CD4-positive, CD25-positive, alpha-beta regulatory T cell (primary cell): ENCODE measurements around the gene DLK1. TPM values are rescaled to one million over a fixed set of nuclear protein-coding genes. Genes with fewer than 3 reads are reported as not detected.

Source experiments
- ATAC-seq, 2 donors: fragments of 150-1000 bp; cut with Tn5 transposase; one replicate each; pipeline ENCODE4 v1.10.0; 2021; ENCODE audit warnings: low read depth in 2 of 2, moderate number of reproducible peaks in 2 of 2, moderate library complexity in 1 of 2
- DNase-seq, 3 donors: peaks; one replicate each; pipeline versions ENCODE4 v3.0.0 to v3.0.0-alpha.2; 2012 to 2022; ENCODE audit warnings: mixed read lengths in 1 of 3
- H3K27ac ChIP-seq: one replicate; pipeline ENCODE4 v1.7.0; 2013; ENCODE audit warnings: mild to moderate bottlenecking, low read length; ENCODE audit not compliant: insufficient read depth, poor library complexity, severe bottlenecking
- H3K27me3 ChIP-seq: one replicate; pipeline ENCODE4 v1.7.0; 2013; ENCODE audit warnings: low read length; ENCODE audit not compliant: control insufficient read depth, insufficient read depth
- H3K36me3 ChIP-seq: one replicate; pipeline ENCODE4 v1.7.0; 2013; ENCODE audit warnings: mild to moderate bottlenecking, low read length, moderate library complexity; ENCODE audit not compliant: control insufficient read depth, insufficient read depth
- H3K4me1 ChIP-seq: 2 replicates; pipeline ENCODE4 v1.7.0; 2013; ENCODE audit warnings: mild to moderate bottlenecking, low read length; ENCODE audit not compliant: insufficient read depth, control insufficient read depth, poor library complexity, severe bottlenecking
- H3K4me3 ChIP-seq: one replicate; pipeline ENCODE4 v1.7.0; 2013; ENCODE audit warnings: low read depth, mild to moderate bottlenecking, low read length, moderate library complexity
- H3K9me3 ChIP-seq, 2 experiments: 1 replicate in 1 of 2; 2 replicates in 1 of 2; pipeline ENCODE4 v1.7.0; 2013; ENCODE audit warnings: low read length in 2 of 2, mild to moderate bottlenecking in 1 of 2, moderate library complexity in 1 of 2; ENCODE audit not compliant: control insufficient read depth in 2 of 2
- H3K27ac Mint-ChIP-seq, 3 donors: one replicate each; pipeline ENCODE4 v1.8.0; 2020 to 2022; ENCODE audit warnings: mild to moderate bottlenecking in 3 of 3, mixed read lengths in 3 of 3, moderate library complexity in 2 of 3
- H3K27me3 Mint-ChIP-seq: one replicate; pipeline ENCODE4 v1.8.0; 2022; ENCODE audit warnings: mild to moderate bottlenecking, mixed read lengths
- H3K36me3 Mint-ChIP-seq: one replicate; pipeline ENCODE4 v1.8.0; 2020; ENCODE audit warnings: mixed read lengths
- H3K4me1 Mint-ChIP-seq, 4 donors: one replicate each; pipeline ENCODE4 v1.8.0; 2020 to 2022; ENCODE audit warnings: mixed read lengths in 4 of 4, mild to moderate bottlenecking in 1 of 4
- H3K4me3 Mint-ChIP-seq, 4 donors: one replicate each; pipeline ENCODE4 v1.8.0; 2020 to 2022; ENCODE audit warnings: mild to moderate bottlenecking in 4 of 4, mixed read lengths in 4 of 4, moderate library complexity in 3 of 4
- H3K9me3 Mint-ChIP-seq, 7 donors: one replicate each; pipeline ENCODE4 v1.8.0; 2020 to 2022; ENCODE audit warnings: mixed read lengths in 7 of 7, mild to moderate bottlenecking in 3 of 7, moderate library complexity in 2 of 7
- polyA plus RNA-seq, 4 donors: library from polyadenylated mRNA; unstranded; fragments of 300-500 nt; fragmentation: Illumina TruSeq; gene quantifications; one replicate each; pipeline ENCODE4 v1.2.3, GENCODE V29; 2021
- total RNA-seq: library from RNA; stranded (reverse); gene quantifications from one replicate; pipeline ENCODE4 v1.2.3, GENCODE V29; 2022

Gene DLK1
- total and polyA plus RNA-seq, 5 donors from 2014 or later = not detected

DNA sequence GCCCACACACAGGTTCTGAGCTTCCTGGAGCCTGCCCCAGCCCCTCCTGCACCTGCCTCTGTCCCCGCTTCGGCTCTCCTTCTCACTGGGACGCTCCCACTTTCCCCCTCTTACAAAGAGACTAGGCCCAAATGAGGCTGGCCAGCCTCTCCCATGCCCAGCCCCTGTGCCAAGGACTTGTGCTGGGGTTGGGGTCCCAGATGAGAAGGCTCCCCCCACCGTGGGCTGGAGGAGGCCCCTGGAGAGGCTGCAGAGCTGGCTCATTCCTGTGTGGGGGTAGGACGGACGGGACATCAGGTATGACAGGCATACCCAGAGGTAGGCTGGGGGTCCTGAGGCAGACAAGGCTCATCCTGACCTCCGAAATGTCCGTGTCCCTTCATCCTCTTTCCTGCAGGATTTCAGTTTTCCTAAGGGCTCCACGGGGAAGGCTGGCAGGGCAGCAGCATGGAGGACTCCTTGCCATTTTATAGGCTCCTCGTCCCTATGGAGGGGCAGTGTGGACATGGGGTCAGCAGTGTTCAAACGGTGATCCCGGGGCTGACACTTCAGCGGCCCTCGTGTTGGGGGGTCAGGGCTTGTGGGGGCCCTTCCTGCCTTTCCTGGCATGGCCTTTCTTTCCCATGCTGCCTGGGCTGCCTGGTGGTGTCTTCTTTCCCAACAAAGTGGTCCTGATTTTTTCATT, 50.1 kb downstream of the DLK1 start:
- Histone ChIP-seq H3K27me3 (no peaks in the 10 kb centered on the region), H3K27ac (no peak overlapping the region), H3K9me3 (no peaks in the 10 kb centered on the region), H3K4me3 (no peak overlapping the region), H3K36me3 (no peaks in the 10 kb centered on the region), H3K4me1 (no peaks in the 10 kb centered on the region)
- H3K27me3 Mint-ChIP-seq = no peaks in the 10 kb centered on the region
- no peak overlapping the region for H3K27ac Mint-ChIP-seq
- H3K4me1 Mint-ChIP-seq = no peaks in the 10 kb centered on the region
- no peaks in the 10 kb centered on the region for H3K36me3 Mint-ChIP-seq
- ATAC-seq (no peak), DNase-seq (no peak)
- H3K4me3 Mint-ChIP-seq = no peak overlapping the region
- no peaks in the 10 kb centered on the region for H3K9me3 Mint-ChIP-seq

DNA sequence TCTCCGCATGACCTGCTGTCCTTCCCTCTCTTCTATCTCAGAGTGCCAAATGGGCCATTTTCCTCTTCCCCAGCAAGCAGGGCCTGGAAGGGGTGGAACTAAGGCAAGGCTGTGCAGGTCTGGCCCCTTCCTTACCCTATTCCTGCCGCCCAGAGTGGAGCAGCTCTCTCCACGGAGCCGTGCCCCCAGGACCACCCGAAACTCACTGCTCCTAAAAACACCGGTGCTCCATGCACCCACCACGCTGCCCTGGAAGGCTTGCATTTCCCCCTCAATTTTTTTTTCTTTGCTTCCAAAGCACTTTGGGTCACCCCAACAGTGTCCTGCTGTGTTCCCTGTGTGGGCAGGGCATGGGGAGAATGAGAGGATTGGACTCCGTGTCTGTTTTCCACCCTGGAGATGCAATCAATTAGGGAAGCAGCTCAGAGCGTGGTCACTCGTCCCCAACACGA, 50.7 kb downstream of the DLK1 start:
- Mint-ChIP-seq H3K36me3 (no peaks in the 10 kb centered on the region), H3K4me1 (no peaks in the 10 kb centered on the region), H3K9me3 (no peaks in the 10 kb centered on the region), H3K4me3 (no peak overlapping the region), H3K27me3 (no peaks in the 10 kb centered on the region), H3K27ac (no peak overlapping the region)
- no peaks in the 10 kb centered on the region for H3K4me1 ChIP-seq
- no peak overlapping the region for H3K4me3 ChIP-seq
- no peak for DNase-seq
- no peaks in the 10 kb centered on the region for H3K27me3 ChIP-seq
- ATAC-seq = no peak
- H3K27ac ChIP-seq = no peak overlapping the region
- no peaks in the 10 kb centered on the region for H3K36me3 ChIP-seq
- no peaks in the 10 kb centered on the region for H3K9me3 ChIP-seq

DNA sequence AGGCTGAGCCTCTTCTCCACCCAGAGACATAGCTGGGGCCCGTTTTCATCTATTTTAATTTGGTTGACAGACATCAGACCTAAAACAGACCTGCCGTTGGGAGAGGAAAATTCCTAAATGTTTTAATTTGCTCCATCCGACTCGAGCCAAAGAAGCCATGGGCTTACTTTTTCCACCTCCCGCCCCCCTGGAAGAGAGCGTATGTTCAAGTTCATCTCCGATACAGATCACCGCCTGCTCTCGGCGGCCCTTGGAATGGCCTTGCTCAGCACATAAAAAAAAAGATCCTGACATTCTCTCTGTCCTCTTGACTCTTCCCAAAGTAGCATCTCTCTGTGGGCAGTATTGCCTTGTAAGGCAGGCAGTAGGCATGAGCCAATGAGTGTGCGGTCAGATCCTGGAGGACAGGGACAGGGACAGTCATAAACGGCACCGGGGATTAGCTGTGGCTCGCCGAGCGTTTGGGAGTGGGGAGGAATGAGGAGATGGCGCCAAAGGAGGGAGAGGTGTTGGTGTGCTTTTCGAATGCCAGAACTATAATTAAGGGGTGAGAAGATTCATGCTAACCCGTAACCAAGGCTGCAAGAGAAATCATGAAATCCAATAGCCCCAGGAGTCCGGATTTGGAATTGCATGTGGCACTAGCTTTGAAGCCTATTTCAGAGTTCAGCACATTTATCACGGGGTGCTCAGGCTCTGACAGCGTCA, 51.3 kb downstream of the DLK1 start:
- no peak overlapping the region for H3K4me3 ChIP-seq
- H3K27ac ChIP-seq = no peak overlapping the region
- no peaks in the 10 kb centered on the region for H3K36me3 ChIP-seq
- H3K4me1 ChIP-seq = no peaks in the 10 kb centered on the region
- ATAC-seq (no peak), DNase-seq (no peak)
- no peaks in the 10 kb centered on the region for H3K27me3 ChIP-seq
- Mint-ChIP-seq H3K27me3 (no peaks in the 10 kb centered on the region), H3K36me3 (no peaks in the 10 kb centered on the region), H3K9me3 (no peaks in the 10 kb centered on the region), H3K4me1 (no peaks in the 10 kb centered on the region), H3K27ac (no peak overlapping the region), H3K4me3 (no peak overlapping the region)
- no peaks in the 10 kb centered on the region for H3K9me3 ChIP-seq

DNA sequence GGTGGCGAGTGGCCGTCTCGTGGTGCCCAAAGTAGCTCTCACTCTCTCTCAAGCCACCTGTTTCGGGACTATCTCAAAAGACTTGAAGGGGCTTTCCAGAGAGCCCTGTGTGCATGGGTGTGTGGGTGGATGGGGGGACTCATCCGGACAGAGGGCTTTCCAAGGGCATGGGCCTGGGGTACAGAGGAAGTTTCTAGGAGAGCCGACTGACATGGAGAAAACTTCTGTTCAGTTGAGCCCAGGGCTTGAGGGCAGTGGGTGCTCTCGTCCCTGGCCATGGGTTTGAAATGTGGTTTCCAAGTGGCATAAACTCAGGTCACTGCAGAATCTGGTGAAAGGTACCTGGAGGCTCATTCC, 51.8 kb downstream of the DLK1 start:
- H3K27ac ChIP-seq = no peak overlapping the region
- no peak for ATAC-seq

DNA sequence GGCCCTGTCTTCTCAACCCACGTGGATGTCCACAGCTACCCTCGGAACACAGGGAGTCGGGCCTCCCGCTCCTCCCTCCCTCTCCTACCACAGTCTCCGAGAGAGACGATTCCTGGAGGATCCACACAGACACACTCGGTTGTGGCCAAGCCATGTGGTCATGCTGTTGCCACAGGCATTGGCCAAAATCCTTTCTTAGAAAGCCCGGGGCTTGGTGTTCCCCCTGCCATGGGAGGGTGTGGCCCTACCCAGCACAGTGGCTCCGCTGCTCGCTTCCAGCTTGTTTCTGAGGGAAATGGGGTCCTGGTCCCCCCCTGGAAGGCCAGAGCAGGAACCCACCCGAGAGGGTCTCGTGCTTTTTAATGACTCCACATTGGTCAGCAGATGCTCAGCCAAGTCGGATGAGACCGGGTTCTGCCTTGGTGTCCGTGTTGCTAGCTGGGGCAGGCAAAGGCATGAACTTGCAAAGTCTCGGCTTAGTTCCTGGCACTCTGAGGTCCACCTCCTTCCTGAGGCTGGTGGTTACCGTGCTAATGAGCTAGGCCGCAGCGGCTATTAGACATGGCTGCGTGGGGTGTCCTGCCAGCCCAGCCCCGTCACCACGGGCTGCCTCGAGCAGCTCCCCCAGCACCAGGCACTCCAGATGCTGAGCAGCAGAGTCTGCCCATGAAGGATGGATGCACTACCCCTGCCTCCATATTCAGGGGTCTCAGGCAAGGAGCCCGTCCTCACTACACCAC, 52.4 kb downstream of the DLK1 start:
- no peaks in the 10 kb centered on the region for H3K36me3 ChIP-seq
- H3K27me3 Mint-ChIP-seq = no peaks in the 10 kb centered on the region
- H3K4me1 ChIP-seq = no peaks in the 10 kb centered on the region
- H3K36me3 Mint-ChIP-seq = no peaks in the 10 kb centered on the region
- H3K27ac ChIP-seq = no peak overlapping the region
- H3K4me3 Mint-ChIP-seq = no peak overlapping the region
- no peaks in the 10 kb centered on the region for H3K9me3 Mint-ChIP-seq
- no peaks in the 10 kb centered on the region for H3K9me3 ChIP-seq
- DNase-seq (no peak), ATAC-seq (no peak)
- no peak overlapping the region for H3K4me3 ChIP-seq
- H3K27me3 ChIP-seq = no peaks in the 10 kb centered on the region
- H3K4me1 Mint-ChIP-seq = no peaks in the 10 kb centered on the region
- H3K27ac Mint-ChIP-seq = no peak overlapping the region

More for the DNA sequence above, 51.8 kb downstream of the DLK1 start:
- Histone ChIP-seq H3K9me3 (no peaks in the 10 kb centered on the region), H3K4me1 (no peaks in the 10 kb centered on the region), H3K4me3 (no peak overlapping the region), H3K27me3 (no peaks in the 10 kb centered on the region), H3K36me3 (no peaks in the 10 kb centered on the region)
- H3K36me3 Mint-ChIP-seq = no peaks in the 10 kb centered on the region
- no peaks in the 10 kb centered on the region for H3K4me1 Mint-ChIP-seq
- no peaks in the 10 kb centered on the region for H3K27me3 Mint-ChIP-seq
- H3K27ac Mint-ChIP-seq = no peak overlapping the region
- H3K4me3 Mint-ChIP-seq = no peak overlapping the region
- no peak for DNase-seq
- H3K9me3 Mint-ChIP-seq = no peaks in the 10 kb centered on the region

DNA sequence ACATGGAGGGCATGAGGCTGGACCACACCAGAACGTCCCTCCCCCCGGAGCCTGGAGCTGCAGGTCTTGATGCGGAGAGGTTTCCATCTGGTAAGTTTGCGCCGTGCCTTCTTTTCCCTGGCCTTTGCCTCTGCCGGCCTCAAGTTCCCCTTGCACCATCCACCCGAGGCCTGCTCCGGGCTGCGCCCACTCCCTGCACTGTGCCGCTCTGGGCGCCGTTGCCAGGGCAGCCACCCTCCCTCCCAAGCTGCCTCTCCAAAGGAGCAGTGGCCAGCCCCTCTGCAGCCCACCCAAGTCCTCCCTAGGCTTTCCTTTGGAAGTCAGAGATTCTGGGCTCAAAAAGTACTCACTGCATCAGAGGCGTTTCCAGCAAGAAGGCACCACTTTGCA, 53.0 kb downstream of the DLK1 start:
- Histone ChIP-seq H3K4me3 (no peak overlapping the region), H3K36me3 (no peaks in the 10 kb centered on the region), H3K27ac (no peak overlapping the region), H3K4me1 (no peaks in the 10 kb centered on the region), H3K9me3 (no peaks in the 10 kb centered on the region), H3K27me3 (no peaks in the 10 kb centered on the region)
- Mint-ChIP-seq H3K4me3 (no peak overlapping the region), H3K27me3 (no peaks in the 10 kb centered on the region), H3K9me3 (no peaks in the 10 kb centered on the region), H3K36me3 (no peaks in the 10 kb centered on the region), H3K4me1 (no peaks in the 10 kb centered on the region), H3K27ac (no peak overlapping the region)
- ATAC-seq (no peak), DNase-seq (no peak)

DNA sequence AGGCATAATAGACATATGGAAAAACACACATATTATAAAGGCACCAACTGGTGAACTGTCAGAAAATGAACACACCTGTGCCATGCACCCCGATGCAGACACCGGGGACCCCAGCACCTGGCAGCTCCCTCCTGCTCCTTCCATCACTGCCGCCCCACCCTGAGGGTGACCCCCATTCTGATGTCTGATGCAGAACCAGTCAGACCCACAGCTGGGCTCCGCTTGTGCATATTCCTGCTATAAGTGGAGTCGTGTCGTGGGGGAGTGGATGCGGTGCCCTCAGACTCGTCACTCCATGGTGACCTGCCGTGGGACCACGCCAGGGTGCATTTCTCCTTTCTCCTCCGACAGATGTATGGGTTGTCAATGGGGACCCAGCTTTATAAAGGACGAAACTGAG, 53.6 kb downstream of the DLK1 start:
- Histone ChIP-seq H3K27ac (no peak overlapping the region), H3K4me1 (no peaks in the 10 kb centered on the region), H3K36me3 (no peaks in the 10 kb centered on the region), H3K9me3 (no peaks in the 10 kb centered on the region), H3K4me3 (no peak overlapping the region), H3K27me3 (no peaks in the 10 kb centered on the region)
- H3K36me3 Mint-ChIP-seq = no peaks in the 10 kb centered on the region
- no peaks in the 10 kb centered on the region for H3K4me1 Mint-ChIP-seq
- no peaks in the 10 kb centered on the region for H3K27me3 Mint-ChIP-seq
- no peak overlapping the region for H3K4me3 Mint-ChIP-seq
- DNase-seq (no peak), ATAC-seq (no peak)
- H3K9me3 Mint-ChIP-seq = peaks cover 0 to 2% (median 0%) of the 10 kb centered on the region in 7 donors
- no peak overlapping the region for H3K27ac Mint-ChIP-seq
